A549 treated with CORT108297 at 1 μM for 4 hours (cell line): ENCODE measurements around the gene SLC25A26. TPM values are rescaled to one million over a fixed set of nuclear protein-coding genes. Genes with fewer than 3 reads are reported as not detected.

Experiments used
- total RNA-seq: library from RNA; stranded (reverse); fragments of 200-300 nt; extraction: Qiagen RNA extraction; gene quantifications from 5 replicates; pipeline ENCODE4 v1.2.3, GENCODE V29; 2022

SLC25A26 gene
- 17.0 to 21.7 TPM (median 18.5 TPM) in 5 replicates for total RNA-seq

GRCh38 chr3:66220602-66221377 is at the start of gene SLC25A26:
SLC25A26 (plus strand) TSS chr3:66221001; CDS start chr3:66221095, 94 bp downstream.

Other genes with a start within 250 kb of the SLC25A26 start
- gene MAGI1, start 182.1 kb upstream of the SLC25A26 start, total RNA-seq = 3.2 to 4.9 TPM (median 3.7 TPM) in 5 replicates